Embryonic facial prominence (tissue), 1 donor: ENCODE results near the gene NOP56.
"Not testable (repeated sequence)": the region's sequence is repeated elsewhere in the genome, so short reads cannot be mapped to it uniquely, and the experiment has no call there.

ENCODE experiments used
- DNase-seq: peaks from one replicate; pipeline ENCODE4 v3.0.0-alpha.2; 2016; ENCODE audit errors: extremely low spot score

Gene NOP56

GRCh38 chr20:2684817-2685216 is 32.4 kb downstream of the NOP56 start:
- not testable (repeated sequence) for DNase-seq

- no peak for DNase-seq
These were observed 35.1 kb downstream of the NOP56 start for GRCh38 chr20:2687514-2687913.

DNA sequence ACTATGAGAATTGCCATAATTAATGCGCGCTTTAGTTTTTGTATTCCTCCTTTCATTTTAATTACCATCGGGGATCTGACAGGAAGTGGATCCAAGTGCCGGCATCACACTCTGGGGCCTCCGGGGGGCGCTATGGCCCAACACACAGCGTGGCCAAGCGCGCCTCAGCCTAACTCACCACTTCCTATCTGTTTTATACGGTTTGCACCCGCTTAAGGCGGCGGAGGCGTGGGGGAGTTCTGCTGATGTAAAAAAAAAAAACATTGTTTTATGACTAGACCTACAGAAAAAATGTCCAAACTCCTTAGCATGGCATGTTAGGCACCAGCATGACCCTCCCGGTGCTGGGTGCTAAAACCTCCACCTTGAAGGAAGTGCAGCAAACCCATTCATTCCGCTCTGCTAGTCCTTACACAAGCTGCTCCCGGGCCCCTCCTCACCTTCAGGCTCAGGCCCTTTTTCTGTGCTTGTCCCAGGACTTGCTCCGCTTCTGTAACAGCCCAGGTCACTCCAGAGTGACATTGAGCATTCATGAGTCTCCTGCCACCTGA is 35.7 kb downstream of the NOP56 start:
- no peak for DNase-seq

- no peak for DNase-seq
These were observed 37.8 kb downstream of the NOP56 start for GRCh38 chr20:2690213-2690612.

DNA sequence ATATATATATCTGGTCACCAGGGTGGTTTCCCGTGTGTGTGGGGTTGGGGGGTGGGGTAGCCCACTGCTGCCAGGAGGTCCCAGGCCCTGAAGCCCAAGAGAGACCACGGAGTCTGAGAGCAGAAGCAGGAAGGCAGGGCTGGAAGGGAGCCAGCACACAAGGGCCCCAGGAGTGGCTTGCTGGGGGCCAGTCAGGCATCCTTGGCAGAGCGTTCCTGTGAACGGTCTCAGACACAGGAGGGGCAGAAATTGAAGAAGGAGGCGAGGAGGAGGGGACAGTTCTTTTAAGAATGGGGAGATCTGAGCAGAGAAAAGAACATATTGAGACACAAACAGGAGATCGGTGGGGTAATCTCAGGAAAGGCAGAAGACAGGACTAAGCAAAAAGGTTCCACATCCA is 38.3 kb downstream of the NOP56 start:
- no peak for DNase-seq

DNA sequence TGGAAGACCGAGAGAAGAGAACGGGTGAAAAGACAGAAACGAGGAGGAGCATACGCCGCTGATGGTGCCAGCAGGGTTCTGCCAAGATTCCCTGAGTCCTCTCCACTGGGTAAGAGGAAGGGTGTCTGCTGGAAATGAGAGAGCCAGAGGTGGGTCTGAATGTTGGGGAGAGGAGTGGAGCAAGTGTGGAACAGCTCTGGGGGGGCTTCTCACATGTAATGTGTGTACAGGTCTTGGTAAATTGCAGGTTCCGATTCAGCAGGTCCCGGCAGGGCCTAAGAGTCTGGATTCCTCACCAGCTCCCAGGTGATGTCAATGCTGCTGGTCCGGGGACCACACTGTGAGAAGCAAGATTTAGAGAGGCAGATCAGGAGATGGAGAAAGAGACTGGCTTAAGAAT is 38.7 kb downstream of the NOP56 start:
- no peak for DNase-seq

DNA sequence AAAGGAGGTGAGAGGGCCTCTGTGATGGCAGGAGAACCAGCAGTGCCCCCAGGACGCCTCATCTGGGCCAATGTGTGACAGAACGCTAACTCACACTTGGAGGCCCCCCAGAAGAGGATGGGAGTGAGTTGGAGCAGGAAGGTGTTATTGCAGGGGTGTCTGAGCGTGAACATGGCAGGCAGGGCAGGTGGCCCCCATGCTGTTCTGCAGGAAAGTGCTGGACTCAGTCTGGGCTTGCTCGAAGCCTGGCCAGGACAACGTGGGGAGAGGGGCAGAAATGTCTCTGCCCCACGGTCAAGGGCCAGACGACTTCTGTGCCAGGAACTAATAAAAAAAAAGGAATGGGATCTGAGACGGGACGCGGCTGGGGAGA is 39.2 kb downstream of the NOP56 start:
- DNase-seq = no peak

DNA sequence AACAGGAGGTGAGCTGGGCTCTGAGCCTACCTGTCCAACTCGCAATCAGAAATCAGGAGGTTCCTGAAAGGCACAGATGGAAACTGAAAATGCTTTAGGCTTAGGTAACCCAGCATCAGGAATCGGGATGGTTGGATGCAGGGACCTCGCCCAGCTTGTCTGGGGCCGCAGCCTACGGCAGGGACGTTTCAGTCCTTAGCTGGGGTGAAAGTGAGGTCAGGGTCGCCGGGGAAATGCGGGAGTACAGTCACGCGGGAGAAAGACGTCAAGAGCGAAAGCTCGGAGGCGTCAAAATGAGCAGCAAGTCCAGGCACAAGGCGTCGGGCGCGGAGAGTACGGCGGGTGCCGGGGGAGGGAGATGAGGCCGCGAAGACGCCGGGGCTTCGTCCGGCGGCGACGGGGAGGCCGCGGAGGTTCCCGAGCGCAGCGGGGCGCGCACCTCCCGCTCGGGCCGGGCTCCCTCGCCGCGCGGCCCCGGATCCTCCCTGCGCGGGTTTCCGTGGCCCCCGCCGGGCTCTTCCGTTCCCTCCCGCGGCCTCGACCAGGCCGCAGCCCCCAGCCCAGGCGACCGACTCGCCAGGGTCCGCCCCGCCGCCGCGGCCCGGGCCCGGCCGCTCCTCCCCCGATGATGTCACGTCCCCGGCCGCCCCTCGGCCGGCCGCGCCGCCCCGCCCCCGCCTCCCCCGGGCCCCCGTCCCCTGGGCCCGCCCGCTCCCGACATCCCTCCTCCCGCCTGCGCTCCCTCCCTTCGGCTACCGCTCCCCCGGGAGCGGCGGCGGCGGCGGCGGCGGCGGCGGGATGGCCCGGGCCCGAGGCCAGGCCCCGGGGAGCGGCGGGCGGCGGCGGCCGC is 39.8 kb downstream of the NOP56 start, which contains the start of gene EBF4:
Gene EBF4 (plus strand): TSS at position 745 of the 850 bp plus-strand sequence. CDS start 866 bp downstream, outside the sequence.
- DNase-seq = no peak

- no peak for DNase-seq
These were observed 40.5 kb downstream of the NOP56 start for GRCh38 chr20:2692886-2693285.

DNA sequence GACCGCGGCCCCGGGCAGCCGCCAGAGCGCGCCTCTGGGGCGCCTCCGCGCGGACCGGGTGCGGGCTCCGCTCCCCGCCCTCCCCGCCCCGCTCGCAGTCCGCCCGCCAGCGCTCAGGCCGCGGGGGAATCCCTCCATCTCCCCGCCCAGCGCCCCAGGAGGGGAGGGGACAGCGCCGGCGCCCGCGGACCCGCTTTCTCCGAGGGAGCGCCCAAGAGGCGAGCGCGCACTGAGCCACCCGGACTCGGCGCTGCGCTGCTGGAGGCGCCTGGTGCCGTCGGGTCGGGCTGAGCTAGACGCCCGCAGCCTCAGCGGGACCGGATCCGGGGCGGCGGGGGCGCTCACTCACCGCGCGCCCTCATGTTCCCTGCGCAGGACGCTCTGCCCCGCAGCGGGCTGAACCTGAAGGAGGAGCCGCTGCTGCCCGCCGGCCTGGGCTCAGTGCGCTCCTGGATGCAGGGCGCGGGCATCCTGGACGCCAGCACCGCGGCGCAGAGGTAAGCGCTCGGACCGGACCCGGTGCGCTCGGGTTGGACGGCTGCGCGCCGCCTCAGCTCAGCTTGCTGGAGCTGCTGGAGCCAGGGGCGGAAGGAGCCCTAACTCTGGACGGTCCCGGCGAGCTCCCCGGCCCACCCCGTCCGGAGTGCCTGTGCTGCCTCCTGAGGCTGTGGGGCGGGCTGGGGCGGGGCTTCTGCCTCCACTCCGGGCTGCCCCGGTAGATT is 41.0 kb downstream of the NOP56 start:
- DNase-seq = no peak

GRCh38 chr20:2694008-2694471 is 41.6 kb downstream of the NOP56 start:
- no peak for DNase-seq

GRCh38 chr20:2694519-2694918 is 42.1 kb downstream of the NOP56 start:
- no peak for DNase-seq

DNA sequence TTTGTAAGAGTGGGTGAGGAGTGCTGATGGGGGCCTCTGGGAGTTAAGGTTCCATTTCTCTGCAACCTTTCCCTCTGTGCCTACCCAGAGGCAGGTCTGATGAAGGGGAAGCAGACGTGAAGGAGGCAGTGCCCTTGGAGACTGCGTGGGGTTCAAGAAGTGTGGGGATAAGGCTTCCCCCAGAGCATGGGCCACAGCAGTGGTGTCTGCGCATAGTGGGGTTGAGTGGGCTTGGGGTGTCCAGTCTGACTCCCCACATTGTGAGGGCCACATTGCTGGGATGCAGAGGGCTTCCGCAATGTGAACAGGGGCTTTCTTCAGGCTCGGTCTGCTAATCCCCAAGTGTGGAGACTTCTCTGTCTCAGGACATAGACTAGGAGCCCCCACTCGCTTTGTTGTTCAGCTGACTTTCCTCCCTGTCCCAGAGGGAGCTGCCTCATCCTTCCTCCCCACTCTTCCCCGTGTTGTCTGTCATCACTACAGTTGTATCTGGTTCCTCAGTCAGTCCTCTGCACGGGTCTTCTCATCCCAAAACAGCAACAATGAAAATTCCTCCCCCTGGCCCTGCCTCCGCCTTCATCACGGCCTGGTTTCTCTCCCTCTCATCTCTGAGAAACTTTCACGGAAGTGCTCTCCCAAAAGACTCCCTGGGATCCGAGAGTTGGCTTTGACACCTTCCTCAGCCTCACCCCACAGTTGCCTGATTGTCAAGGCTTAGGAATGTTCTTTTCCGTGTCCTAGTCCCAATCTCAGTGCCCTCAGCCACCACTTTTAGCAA is 43.0 kb downstream of the NOP56 start:
- no peak for DNase-seq

GRCh38 chr20:2695984-2696525 is 43.6 kb downstream of the NOP56 start:
- not testable (repeated sequence) for DNase-seq

DNA sequence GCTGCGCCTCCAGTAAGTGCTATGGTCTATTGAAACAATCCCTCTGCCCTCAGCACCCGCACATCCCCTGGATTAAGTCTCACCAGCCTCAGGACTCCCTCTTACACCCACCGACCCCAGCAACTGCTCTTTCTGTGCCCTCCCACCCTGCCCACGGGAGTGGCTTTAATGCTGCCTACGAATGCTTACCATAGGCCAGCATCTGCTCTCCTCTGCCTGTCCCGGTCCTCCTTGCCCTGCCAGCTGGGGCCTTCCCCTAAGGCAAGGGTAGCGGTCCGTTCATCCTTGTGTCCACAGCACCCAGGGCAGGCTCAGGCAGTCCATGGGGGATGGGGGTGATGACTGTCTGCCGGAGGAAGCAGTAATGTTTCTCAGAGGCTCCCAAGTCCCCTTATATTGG is 44.2 kb downstream of the NOP56 start:
- no peak for DNase-seq

- DNase-seq = no peak
These were observed 45.3 kb downstream of the NOP56 start for GRCh38 chr20:2697768-2698167.

DNA sequence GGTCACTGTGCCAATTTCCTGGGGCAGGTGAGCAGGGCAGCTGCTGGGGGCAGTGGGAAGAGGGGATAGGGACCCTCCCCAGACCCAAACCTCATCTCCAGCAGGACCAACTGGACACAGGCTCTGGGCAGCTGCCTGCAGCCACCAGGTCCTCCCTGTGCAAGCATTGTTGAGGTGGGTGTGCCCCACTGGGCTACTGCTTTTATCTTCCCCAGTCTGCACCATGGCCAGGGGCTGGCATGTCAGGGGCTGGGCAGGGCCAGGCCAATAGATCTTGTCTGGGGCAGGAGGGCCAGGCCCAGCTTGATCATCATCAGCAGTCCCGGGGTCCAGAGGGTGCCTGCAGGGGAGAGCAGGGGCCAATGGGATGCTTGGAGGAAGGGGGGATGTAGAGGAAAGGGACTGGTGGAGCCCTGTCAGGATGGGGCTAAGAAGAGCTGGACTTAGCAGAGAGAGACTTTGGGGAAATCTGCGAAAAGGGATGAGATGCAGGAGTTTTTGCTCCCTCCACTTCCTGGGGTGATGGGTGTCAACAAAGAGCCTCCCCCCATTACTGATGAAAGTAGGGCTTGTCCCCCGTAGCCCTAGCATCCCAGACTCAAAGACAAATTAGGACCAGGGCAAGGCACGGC is 45.9 kb downstream of the NOP56 start:
- DNase-seq = no peak

DNA sequence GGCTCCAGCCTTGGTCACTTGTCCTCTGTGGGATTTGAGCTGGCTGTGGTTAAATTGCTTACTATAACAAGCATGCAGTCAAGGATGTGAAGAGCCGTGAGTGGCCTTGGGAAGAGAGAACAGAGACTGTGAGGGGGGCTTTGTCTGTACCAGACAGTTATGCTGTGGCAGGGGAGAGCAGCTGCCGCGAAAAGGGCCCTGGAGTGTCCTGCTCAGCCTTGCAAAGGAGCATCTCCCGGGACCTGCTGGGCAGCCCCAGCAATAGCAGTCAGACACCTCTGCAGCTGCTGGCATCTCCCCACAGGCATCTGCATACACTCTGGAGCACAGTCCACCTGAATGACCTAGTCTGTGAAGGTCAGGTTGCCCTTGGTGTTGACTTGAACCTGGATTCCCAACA is 46.5 kb downstream of the NOP56 start:
- DNase-seq = no peak

GRCh38 chr20:2699775-2700413 is 47.5 kb downstream of the NOP56 start:
- no peak for DNase-seq

DNA sequence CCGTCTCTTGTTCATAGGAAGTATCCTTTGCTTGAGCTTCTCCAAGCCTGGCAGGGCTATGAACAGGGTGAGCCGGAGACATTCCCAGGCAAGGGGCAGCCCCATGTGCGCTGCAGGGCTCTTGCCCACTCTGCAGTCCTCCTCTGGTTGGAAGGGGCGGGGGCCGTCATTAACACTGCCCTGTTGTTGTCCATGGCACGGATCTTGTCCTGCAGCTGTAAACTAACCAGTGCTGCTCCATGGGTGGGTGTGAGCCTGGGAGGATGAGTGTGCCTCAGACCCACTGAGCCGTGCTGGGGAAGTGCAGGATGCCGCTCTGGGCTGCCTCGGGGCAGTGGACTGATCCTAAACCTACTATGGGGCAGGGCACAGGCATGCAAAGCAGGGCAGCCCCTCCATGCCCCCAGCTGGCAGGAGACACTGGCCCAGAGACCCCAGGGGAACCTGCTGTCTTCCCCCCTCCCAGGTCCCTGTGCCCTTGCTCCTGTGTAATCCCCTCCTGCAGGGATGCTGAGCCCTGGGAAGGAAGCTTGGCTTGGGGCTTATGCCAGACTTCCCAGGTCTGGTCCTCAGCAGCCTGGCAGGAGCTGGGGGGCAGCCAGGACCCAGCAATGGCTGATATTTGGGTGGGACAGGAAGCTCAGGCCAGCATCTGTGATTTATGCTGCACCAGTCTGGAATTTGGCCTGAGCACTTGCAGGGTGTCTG is 48.6 kb downstream of the NOP56 start:
- DNase-seq = no peak
